ENCODE data around the gene EPS8.

Gene EPS8

GRCh38 chr12:15672671-15673270, 116.4 kb downstream of the EPS8 start:
- no peak for TF ChIP-seq CTCF (conservative IDR thresholded peaks at IDR 0.05)

GRCh38 chr12:15670756-15671155, 118.4 kb downstream of the EPS8 start:
- no peak for TF ChIP-seq CTCF (conservative IDR thresholded peaks at IDR 0.05)
- peak overlapping the region; percentile 10; the same call in 1 of the 2 replicates for H3K27ac ChIP-seq

More at GRCh38 chr12:15672671-15673270, 116.4 kb downstream of the EPS8 start:
- no peak overlapping the region for H3K27ac ChIP-seq

- no peak for TF ChIP-seq CTCF (conservative IDR thresholded peaks at IDR 0.05)
- peak overlapping the region; percentile 10; the same call in 1 of the 2 replicates for H3K27ac ChIP-seq
Observed at GRCh38 chr12:15669256-15669948, 119.8 kb downstream of the EPS8 start.

DNA sequence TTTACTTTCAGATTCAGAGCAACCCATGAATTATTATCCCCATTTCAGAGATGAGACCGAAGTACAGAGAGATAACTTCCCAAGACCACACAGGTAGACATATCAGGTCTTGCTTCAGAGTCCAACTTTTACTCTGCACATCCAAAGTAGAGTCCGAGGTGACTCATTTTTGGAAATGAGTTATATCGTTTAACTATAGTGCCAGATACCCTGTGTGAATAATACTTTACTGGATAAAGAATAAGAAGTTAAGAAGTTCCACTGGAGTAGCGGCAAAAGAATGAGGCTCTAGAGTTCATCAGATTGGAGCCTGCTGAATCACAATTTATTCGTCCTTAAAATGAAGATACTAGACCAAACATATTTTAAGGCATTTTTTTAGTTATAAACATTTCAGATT, 124.7 kb downstream of the EPS8 start:
- no peak overlapping the region for H3K27ac ChIP-seq
- no peak for TF ChIP-seq CTCF (conservative IDR thresholded peaks at IDR 0.05)

GRCh38 chr12:15662983-15663659, 126.1 kb downstream of the EPS8 start:
- no peak overlapping the region for H3K27ac ChIP-seq

DNA sequence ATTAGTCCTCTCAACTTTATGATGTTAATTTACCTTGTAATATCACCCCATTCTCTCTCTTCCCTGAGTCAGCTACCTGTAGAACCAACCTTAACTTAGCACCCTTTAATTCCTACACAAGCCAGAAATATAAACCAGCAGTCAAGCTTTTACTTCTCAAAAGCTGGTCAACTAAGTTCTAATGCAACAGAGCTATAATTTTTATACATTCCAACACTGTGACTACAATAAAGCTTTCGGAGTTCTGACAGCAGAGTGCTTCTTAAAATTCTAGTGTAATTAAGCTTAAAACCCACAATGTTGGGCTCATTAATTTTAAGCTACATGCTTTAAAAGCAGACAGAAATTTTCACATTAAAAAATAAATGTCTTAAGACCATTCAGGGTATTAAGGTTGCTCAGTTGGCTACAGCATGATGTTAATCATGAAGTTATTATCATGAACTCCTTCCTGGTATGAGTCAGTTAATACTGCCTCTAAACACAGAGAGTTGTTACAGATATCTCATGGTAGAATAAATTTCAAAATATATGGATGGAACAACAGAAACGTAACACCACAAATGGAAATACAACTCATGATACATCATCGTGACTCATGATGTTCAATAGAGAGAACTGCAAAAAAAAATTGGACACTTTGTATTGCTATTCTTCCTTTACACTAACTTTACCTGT, 126.7 kb downstream of the EPS8 start:
- H3K27ac ChIP-seq: no peak overlapping the region
- TF ChIP-seq CTCF (conservative IDR thresholded peaks at IDR 0.05): no peak

More at GRCh38 chr12:15662983-15663659, 126.1 kb downstream of the EPS8 start:
- TF ChIP-seq CTCF (conservative IDR thresholded peaks at IDR 0.05): no peak

- H3K27ac ChIP-seq: no peak overlapping the region
- TF ChIP-seq CTCF (conservative IDR thresholded peaks at IDR 0.05): no peak
Observed at GRCh38 chr12:15651371-15651770, 137.8 kb downstream of the EPS8 start.
